ENCODE measurements around the gene KCNJ12.

- no peak for TF ChIP-seq CTCF (IDR thresholded peaks at IDR 0.05)
- TF ChIP-seq POLR2A (IDR thresholded peaks at IDR 0.05): no peak
- no peak for TF ChIP-seq POLR2AphosphoS5 (IDR thresholded peaks at IDR 0.05)
Observed at GRCh38 chr17:21394265-21394664, 18.1 kb downstream of the KCNJ12 start.
